Astrocyte (in vitro differentiated cells and primary cell): ENCODE data around the gene RGS19. TPM values are rescaled to one million over a fixed set of nuclear protein-coding genes. Genes with fewer than 3 reads are reported as not detected.
A peak's percentile ranks its signal among the peaks of the same experiment; 100 is the strongest.

Experiments
- DNase-seq: peaks from one replicate; pipeline ENCODE4 v3.0.0-alpha.2; 2010; ENCODE audit warnings: low read depth
- FAIRE-seq: peaks from 2 replicates; lab custom pipeline; 2011; peaks lifted over from hg19 to GRCh38; lab: Jason Lieb, UNC
- H2AFZ ChIP-seq: 2 replicates; pipeline ENCODE4 v1.6.0; 2012; ENCODE audit warnings: low read depth, low read length, inconsistent platforms
- H3K27ac ChIP-seq: 2 replicates; pipeline ENCODE4 v1.5.1; 2011; ENCODE audit warnings: low read depth, low read length, inconsistent platforms
- H3K27me3 ChIP-seq: 2 replicates; pipeline ENCODE4 v1.6.0; 2011; ENCODE audit warnings: low read length, inconsistent platforms; ENCODE audit not compliant: insufficient read depth
- H3K36me3 ChIP-seq: 2 replicates; pipeline ENCODE4 v1.5.1; 2011; ENCODE audit warnings: low read length, inconsistent platforms; ENCODE audit not compliant: insufficient read depth
- H3K4me1 ChIP-seq: 2 replicates; pipeline ENCODE4 v1.5.1; 2011; ENCODE audit warnings: low read length, inconsistent platforms; ENCODE audit not compliant: insufficient read depth
- H3K4me2 ChIP-seq: 2 replicates; pipeline ENCODE4 v1.6.0; 2012; ENCODE audit warnings: low read length, inconsistent platforms
- H3K4me3 ChIP-seq: 2 replicates; pipeline ENCODE4 v1.5.1; 2011; ENCODE audit warnings: low read depth, mild to moderate bottlenecking, low read length, inconsistent platforms; ENCODE audit not compliant: insufficient read depth
- H3K79me2 ChIP-seq: 2 replicates; pipeline ENCODE4 v1.6.0; 2012; ENCODE audit warnings: mild to moderate bottlenecking, low read length, inconsistent platforms; ENCODE audit not compliant: insufficient read depth
- H3K9ac ChIP-seq: 2 replicates; pipeline ENCODE4 v1.6.0; 2012; ENCODE audit warnings: mild to moderate bottlenecking, low read length, inconsistent platforms
- H3K9me3 ChIP-seq: 2 replicates; pipeline ENCODE4 v1.5.1; 2012; ENCODE audit warnings: low read depth, mild to moderate bottlenecking, low read length, inconsistent platforms; ENCODE audit not compliant: insufficient read depth
- H4K20me1 ChIP-seq: 2 replicates; pipeline ENCODE4 v1.6.0; 2012; ENCODE audit warnings: low read length, inconsistent platforms; ENCODE audit not compliant: insufficient read depth
- H3K27ac Mint-ChIP-seq: one replicate; pipeline ENCODE4 v1.8.0; 2021; ENCODE audit warnings: mild to moderate bottlenecking, mixed read lengths; ENCODE audit not compliant: unreplicated experiment
- H3K27me3 Mint-ChIP-seq: one replicate; pipeline ENCODE4 v1.8.0; 2021; ENCODE audit warnings: low read depth, mixed read lengths; ENCODE audit not compliant: unreplicated experiment
- H3K36me3 Mint-ChIP-seq: one replicate; pipeline ENCODE4 v1.8.0; 2021; ENCODE audit warnings: low read depth, mixed read lengths; ENCODE audit not compliant: unreplicated experiment
- H3K4me1 Mint-ChIP-seq: one replicate; pipeline ENCODE4 v1.8.0; 2021; ENCODE audit warnings: low read depth, mixed read lengths; ENCODE audit not compliant: unreplicated experiment
- H3K4me3 Mint-ChIP-seq: one replicate; pipeline ENCODE4 v1.8.0; 2021; ENCODE audit warnings: mild to moderate bottlenecking, moderate library complexity, mixed read lengths; ENCODE audit not compliant: unreplicated experiment
- H3K9me3 Mint-ChIP-seq: one replicate; pipeline ENCODE4 v1.8.0; 2021; ENCODE audit warnings: mild to moderate bottlenecking, mixed read lengths; ENCODE audit not compliant: unreplicated experiment
- EZH2 ChIP-seq: IDR thresholded peaks from 2 replicates; pipeline ENCODE4 v1.6.1; 2012; ENCODE audit warnings: mild to moderate bottlenecking, low read length, inconsistent platforms; ENCODE audit not compliant: insufficient read depth
- total RNA-seq: library from RNA; stranded (reverse); gene quantifications from 2 replicates; pipeline ENCODE4 v1.2.1, GENCODE V29; 2021
- TF ChIP-seq, protein P1 (sequence below): IDR thresholded peaks from 2 replicates; pipeline ENCODE4 v1.5.1; 2011; ENCODE audit warnings: low read depth, mild to moderate bottlenecking, inconsistent platforms, low read length, moderate library complexity; ENCODE audit not compliant: insufficient read depth

Gene RGS19
- total RNA-seq, 1 donor from 2014 or later = 18.3 TPM

DNA sequence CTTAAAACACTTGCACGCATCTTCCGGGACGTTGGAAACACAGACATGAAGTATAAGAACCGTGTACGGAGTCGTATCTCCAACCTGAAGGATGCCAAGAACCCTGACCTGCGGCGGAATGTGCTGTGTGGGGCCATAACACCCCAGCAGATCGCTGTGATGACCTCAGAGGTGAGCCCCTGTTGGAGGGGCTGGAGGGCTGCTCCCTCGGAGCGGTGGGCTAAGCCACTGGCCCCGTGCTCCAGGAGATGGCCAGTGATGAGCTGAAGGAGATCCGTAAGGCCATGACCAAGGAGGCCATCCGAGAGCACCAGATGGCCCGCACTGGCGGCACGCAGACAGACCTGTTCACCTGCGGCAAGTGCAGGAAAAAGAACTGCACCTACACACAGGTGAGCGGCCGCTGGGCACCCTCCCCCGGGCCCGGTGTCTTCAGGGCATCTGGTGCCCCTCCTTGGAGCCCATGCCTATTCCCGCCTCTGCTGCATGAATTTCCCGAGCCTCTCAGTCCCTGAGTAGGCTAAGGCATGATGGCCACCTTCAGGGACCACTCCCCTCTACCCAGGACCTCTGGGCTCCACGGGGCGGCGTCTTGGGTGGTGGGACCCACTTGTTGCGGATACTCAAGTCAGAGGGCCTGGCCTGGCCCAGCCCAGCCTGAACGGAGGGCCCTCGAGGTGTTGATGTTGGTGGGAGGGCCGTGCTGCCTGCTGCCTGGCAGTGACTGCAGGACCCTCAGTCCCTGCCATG is 8.9 kb downstream of the RGS19 start:
- H3K4me1 Mint-ChIP-seq = peaks cover 8% of the 10 kb centered on the region
- Histone ChIP-seq H3K4me1 (peaks cover 11% of the 10 kb centered on the region), H3K79me2 (no peaks in the 10 kb centered on the region), H3K9ac (no peak overlapping the region), H4K20me1 (peaks cover 17% of the 10 kb centered on the region), H3K27me3 (no peaks in the 10 kb centered on the region), H3K4me3 (no peak overlapping the region), H3K4me2 (no peak overlapping the region), H3K36me3 (no peaks in the 10 kb centered on the region), H3K27ac (no peak overlapping the region), H3K9me3 (no peaks in the 10 kb centered on the region), H2AFZ (no peak overlapping the region)
- H3K27ac Mint-ChIP-seq = no peak overlapping the region
- no peak overlapping the region for H3K4me3 Mint-ChIP-seq
- H3K36me3 Mint-ChIP-seq = peaks cover 4% of the 10 kb centered on the region
- no peaks in the 10 kb centered on the region for H3K9me3 Mint-ChIP-seq
- no peaks in the 10 kb centered on the region for H3K27me3 Mint-ChIP-seq
- DNase-seq (no peak), FAIRE-seq (no peak)
- TF ChIP-seq, protein P1, sequence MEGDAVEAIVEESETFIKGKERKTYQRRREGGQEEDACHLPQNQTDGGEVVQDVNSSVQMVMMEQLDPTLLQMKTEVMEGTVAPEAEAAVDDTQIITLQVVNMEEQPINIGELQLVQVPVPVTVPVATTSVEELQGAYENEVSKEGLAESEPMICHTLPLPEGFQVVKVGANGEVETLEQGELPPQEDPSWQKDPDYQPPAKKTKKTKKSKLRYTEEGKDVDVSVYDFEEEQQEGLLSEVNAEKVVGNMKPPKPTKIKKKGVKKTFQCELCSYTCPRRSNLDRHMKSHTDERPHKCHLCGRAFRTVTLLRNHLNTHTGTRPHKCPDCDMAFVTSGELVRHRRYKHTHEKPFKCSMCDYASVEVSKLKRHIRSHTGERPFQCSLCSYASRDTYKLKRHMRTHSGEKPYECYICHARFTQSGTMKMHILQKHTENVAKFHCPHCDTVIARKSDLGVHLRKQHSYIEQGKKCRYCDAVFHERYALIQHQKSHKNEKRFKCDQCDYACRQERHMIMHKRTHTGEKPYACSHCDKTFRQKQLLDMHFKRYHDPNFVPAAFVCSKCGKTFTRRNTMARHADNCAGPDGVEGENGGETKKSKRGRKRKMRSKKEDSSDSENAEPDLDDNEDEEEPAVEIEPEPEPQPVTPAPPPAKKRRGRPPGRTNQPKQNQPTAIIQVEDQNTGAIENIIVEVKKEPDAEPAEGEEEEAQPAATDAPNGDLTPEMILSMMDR = no peak
- no peak for TF ChIP-seq EZH2

DNA sequence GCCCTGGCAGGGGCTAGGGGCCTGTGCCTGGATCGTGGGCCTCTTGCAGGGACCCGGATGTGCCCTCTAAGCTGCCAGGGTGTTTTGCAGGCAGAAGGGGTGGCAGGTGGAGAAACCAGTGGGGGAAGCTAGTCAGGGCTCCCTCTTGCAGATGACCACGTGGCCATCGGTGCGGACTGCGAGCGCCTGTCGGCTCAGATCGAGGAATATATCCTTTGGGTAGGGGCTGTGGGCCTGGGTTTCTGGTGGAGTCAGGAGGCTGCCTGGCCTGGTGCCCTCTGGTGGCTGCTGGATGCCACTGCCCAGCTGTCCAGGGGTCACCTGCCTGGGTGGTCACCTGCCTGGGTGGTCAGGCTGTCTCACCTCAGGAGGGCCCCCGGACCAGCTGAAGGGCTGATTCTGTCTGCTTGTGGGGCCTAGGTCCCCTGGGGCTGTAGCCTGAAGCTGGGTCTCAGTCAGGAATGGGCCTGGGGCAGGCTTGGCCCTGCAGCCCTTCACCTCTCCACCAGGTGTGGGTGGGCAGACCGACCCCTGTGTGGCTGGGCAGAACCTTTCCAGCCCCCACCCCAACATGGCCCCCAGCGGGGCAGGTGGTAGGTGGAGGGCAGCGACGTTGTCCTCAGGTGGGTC is 9.6 kb downstream of the RGS19 start:
- no peaks in the 10 kb centered on the region for H3K79me2 ChIP-seq
- FAIRE-seq = no peak
- peaks cover 22% of the 10 kb centered on the region for H4K20me1 ChIP-seq
- H3K27ac ChIP-seq = no peak overlapping the region
- no peaks in the 10 kb centered on the region for H3K27me3 ChIP-seq
- H3K27me3 Mint-ChIP-seq = no peaks in the 10 kb centered on the region
- H3K36me3 Mint-ChIP-seq = peaks cover 4% of the 10 kb centered on the region
- no peak for DNase-seq
- H3K4me1 ChIP-seq = peaks cover 11% of the 10 kb centered on the region
- H2AFZ ChIP-seq = no peak overlapping the region
- no peak overlapping the region for H3K4me3 ChIP-seq
- H3K9me3 Mint-ChIP-seq = no peaks in the 10 kb centered on the region
- H3K4me3 Mint-ChIP-seq = no peak overlapping the region
- no peaks in the 10 kb centered on the region for H3K36me3 ChIP-seq
- H3K4me1 Mint-ChIP-seq = peaks cover 8% of the 10 kb centered on the region
- H3K9me3 ChIP-seq = no peaks in the 10 kb centered on the region
- H3K4me2 ChIP-seq = no peak overlapping the region
- H3K27ac Mint-ChIP-seq = no peak overlapping the region
- no peak for TF ChIP-seq EZH2
- TF ChIP-seq, protein P1 = peak; percentile 46
- H3K9ac ChIP-seq = no peak overlapping the region

DNA sequence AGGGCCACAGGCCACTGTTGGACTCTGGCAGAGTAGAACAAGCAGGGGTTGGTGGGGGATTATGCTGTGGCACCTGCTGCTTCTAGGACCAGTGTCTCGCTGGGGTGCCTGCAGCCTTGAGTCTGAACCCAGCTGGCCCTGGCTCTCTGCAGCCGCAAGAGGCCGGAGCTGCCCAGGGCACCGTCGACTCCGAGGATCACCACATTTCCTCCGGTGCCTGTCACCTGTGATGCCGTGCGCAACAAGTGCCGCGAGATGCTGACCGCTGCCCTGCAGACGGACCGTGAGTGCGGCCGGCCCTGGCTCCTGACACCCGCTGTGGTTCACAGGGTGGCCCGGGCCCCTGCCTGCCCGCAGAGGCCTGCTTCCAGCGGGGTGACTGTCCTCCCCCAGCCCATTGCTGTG is 10.1 kb downstream of the RGS19 start:
- Histone ChIP-seq H4K20me1 (peaks cover 27% of the 10 kb centered on the region), H3K4me3 (no peak overlapping the region), H2AFZ (no peak overlapping the region), H3K9me3 (no peaks in the 10 kb centered on the region), H3K27ac (no peak overlapping the region), H3K4me1 (peaks cover 16% of the 10 kb centered on the region), H3K79me2 (no peaks in the 10 kb centered on the region), H3K36me3 (no peaks in the 10 kb centered on the region), H3K9ac (no peak overlapping the region), H3K27me3 (no peaks in the 10 kb centered on the region), H3K4me2 (no peak overlapping the region)
- H3K9me3 Mint-ChIP-seq = no peaks in the 10 kb centered on the region
- TF ChIP-seq, protein P1 = no peak
- no peak for TF ChIP-seq EZH2
- peaks cover 13% of the 10 kb centered on the region for H3K4me1 Mint-ChIP-seq
- DNase-seq = no peak
- peaks cover 4% of the 10 kb centered on the region for H3K36me3 Mint-ChIP-seq
- H3K27me3 Mint-ChIP-seq = no peaks in the 10 kb centered on the region
- no peak for FAIRE-seq
- no peak overlapping the region for H3K27ac Mint-ChIP-seq
- no peak overlapping the region for H3K4me3 Mint-ChIP-seq
